Natural killer cell (primary cell): ENCODE measurements around the gene G2E3. TPM values are rescaled to one million over a fixed set of nuclear protein-coding genes. Genes with fewer than 3 reads are reported as not detected.

ENCODE experiments used
- ATAC-seq, 3 donors: fragments of 150-1000 bp in 2 of 3; fragments of 200-7000 bp in 1 of 3; cut with Tn5 transposase; 1 replicate in 1 of 3; 2 replicates in 2 of 3; pipeline ENCODE4 v1.10.0; 2021; ENCODE audit warnings: mild to moderate bottlenecking in 2 of 3, moderate library complexity in 2 of 3
- DNase-seq, 2 donors: peaks; one replicate each; pipeline versions ENCODE4 v3.0.0 to v3.0.0-alpha.2; 2013 to 2021; ENCODE audit warnings: mixed read lengths in 1 of 2
- H3K27ac ChIP-seq: one replicate; pipeline ENCODE4 v1.5.1; 2013; ENCODE audit warnings: mild to moderate bottlenecking, low read length
- H3K27me3 ChIP-seq: one replicate; pipeline ENCODE4 v1.6.1; 2013; ENCODE audit warnings: low read length; ENCODE audit not compliant: control insufficient read depth, insufficient read depth
- H3K36me3 ChIP-seq: one replicate; pipeline ENCODE4 v1.6.1; 2013; ENCODE audit warnings: low read length; ENCODE audit not compliant: control insufficient read depth, insufficient read depth
- H3K4me1 ChIP-seq: one replicate; pipeline ENCODE4 v1.6.1; 2013; ENCODE audit warnings: low read length; ENCODE audit not compliant: control insufficient read depth, insufficient read depth
- H3K4me3 ChIP-seq: one replicate; pipeline ENCODE4 v1.5.1; 2013; ENCODE audit warnings: low read length
- H3K9me3 ChIP-seq: one replicate; pipeline ENCODE4 v1.6.1; 2013; ENCODE audit warnings: low read length; ENCODE audit not compliant: control insufficient read depth, insufficient read depth
- H3K27ac Mint-ChIP-seq, 2 donors: one replicate each; pipeline ENCODE4 v1.8.0; 2022; ENCODE audit warnings: mild to moderate bottlenecking in 2 of 2, mixed read lengths in 2 of 2, moderate library complexity in 1 of 2
- H3K27me3 Mint-ChIP-seq, 2 donors: one replicate each; pipeline ENCODE4 v1.8.0; 2022; ENCODE audit warnings: low read depth in 2 of 2, mixed read lengths in 2 of 2
- H3K36me3 Mint-ChIP-seq: one replicate; pipeline ENCODE4 v1.8.0; 2022; ENCODE audit warnings: mixed read lengths
- H3K4me1 Mint-ChIP-seq, 2 donors: one replicate each; pipeline ENCODE4 v1.8.0; 2022; ENCODE audit warnings: mixed read lengths in 2 of 2
- H3K4me3 Mint-ChIP-seq: one replicate; pipeline ENCODE4 v1.8.0; 2022; ENCODE audit warnings: mild to moderate bottlenecking, moderate library complexity, mixed read lengths
- H3K9me3 Mint-ChIP-seq, 2 donors: one replicate each; pipeline ENCODE4 v1.8.0; 2022; ENCODE audit warnings: mixed read lengths in 2 of 2
- WGBS: methylation state at CpG from one replicate; pipeline ENCODE4 v1.1.7; 2013; ENCODE audit warnings: missing lambda C conversion rate; ENCODE audit not compliant: insufficient coverage; 5-methylcytosine and 5-hydroxymethylcytosine counted together
- intact Hi-C: fragments of 100-400 bp; cut with micrococcal nuclease; formaldehyde crosslinking; loops from one replicate; pipeline ENCODE4 v1.14.2; 2022
- total RNA-seq, 4 donors: library from RNA; stranded (reverse); fragments of 120-200 nt in 1 of 4; gene quantifications; one replicate each; pipeline versions ENCODE4 v1.2.3 to v1.2.4, GENCODE V29; 2013 to 2022
- TF ChIP-seq, protein P1 (sequence below): fragments of 200-600 bp; IDR thresholded peaks from one replicate; pipeline ENCODE4 v1.8.0; 2022; ENCODE audit warnings: antibody characterized with exemption

The G2E3 gene
- total RNA-seq, 3 donors from 2014 or later (not counting 1 experiment from before 2014, with no cell fraction given): 28.7 to 47.1 (median 33.4) TPM

DNA sequence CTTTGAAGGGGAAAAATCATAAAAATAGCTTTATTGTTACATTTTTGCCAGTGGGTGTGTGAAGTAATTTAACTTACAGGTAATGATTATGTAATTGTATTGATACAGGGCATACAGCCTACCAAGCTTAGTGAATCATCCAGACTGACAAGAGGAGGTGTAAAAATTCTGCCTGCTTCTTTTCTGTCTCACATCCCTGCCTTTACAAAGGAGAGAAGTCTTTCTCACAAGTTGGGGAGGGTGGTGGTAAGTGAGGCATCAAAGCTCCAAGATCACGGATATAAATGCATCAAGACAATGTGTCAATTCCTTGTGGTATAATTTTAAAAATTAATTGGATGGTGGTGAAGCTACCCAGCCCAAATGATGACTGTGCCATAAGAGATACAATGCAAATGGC, 39.0 kb upstream of the G2E3 start:
- no peak for ATAC-seq
- no peak overlapping the region for H3K27ac ChIP-seq
- no peaks in the 10 kb centered on the region for H3K36me3 Mint-ChIP-seq
- H3K27me3 Mint-ChIP-seq: peaks cover 3 to 15% of the 10 kb centered on the region in 2 donors
- no peaks in the 10 kb centered on the region for H3K9me3 ChIP-seq
- no peak for DNase-seq
- H3K4me1 Mint-ChIP-seq: peaks cover 3 to 5% of the 10 kb centered on the region in 2 donors
- intact Hi-C loops: no loop called here
- H3K27me3 ChIP-seq: no peaks in the 10 kb centered on the region
- H3K4me3 ChIP-seq: no peak overlapping the region
- H3K9me3 Mint-ChIP-seq: no peaks in the 10 kb centered on the region
- no peak overlapping the region for H3K4me3 Mint-ChIP-seq
- TF ChIP-seq, protein P1, sequence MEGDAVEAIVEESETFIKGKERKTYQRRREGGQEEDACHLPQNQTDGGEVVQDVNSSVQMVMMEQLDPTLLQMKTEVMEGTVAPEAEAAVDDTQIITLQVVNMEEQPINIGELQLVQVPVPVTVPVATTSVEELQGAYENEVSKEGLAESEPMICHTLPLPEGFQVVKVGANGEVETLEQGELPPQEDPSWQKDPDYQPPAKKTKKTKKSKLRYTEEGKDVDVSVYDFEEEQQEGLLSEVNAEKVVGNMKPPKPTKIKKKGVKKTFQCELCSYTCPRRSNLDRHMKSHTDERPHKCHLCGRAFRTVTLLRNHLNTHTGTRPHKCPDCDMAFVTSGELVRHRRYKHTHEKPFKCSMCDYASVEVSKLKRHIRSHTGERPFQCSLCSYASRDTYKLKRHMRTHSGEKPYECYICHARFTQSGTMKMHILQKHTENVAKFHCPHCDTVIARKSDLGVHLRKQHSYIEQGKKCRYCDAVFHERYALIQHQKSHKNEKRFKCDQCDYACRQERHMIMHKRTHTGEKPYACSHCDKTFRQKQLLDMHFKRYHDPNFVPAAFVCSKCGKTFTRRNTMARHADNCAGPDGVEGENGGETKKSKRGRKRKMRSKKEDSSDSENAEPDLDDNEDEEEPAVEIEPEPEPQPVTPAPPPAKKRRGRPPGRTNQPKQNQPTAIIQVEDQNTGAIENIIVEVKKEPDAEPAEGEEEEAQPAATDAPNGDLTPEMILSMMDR: no peak
- H3K36me3 ChIP-seq: no peaks in the 10 kb centered on the region
- no peaks in the 10 kb centered on the region for H3K4me1 ChIP-seq
- H3K27ac Mint-ChIP-seq: no peak overlapping the region
- WGBS: 88% methylated on average over 1 of the region's 1 CpG

DNA sequence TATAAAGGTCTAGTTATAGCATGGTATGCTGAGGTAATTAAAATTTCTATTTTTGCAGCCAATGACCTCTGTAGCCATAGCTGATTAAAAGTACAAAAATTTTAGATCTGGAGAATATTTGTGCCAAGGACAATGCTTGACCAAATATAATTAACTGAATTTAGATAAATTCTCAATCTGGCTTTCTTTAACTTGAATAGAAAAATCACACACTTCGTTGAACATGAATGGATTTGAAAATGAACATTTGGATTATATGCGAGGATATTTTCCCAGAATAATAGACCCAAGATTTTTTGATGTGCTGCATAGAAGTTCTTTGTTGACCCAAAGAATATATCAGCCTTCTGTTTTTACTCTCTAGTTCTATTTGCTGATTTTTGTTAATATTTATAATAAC, 38.4 kb upstream of the G2E3 start:
- no peaks in the 10 kb centered on the region for H3K36me3 ChIP-seq
- TF ChIP-seq, protein P1: no peak
- Mint-ChIP-seq H3K4me1 (peaks cover 3 to 5% of the 10 kb centered on the region in 2 donors), H3K4me3 (no peak overlapping the region), H3K36me3 (no peaks in the 10 kb centered on the region), H3K27ac (no peak overlapping the region), H3K9me3 (no peaks in the 10 kb centered on the region), H3K27me3 (peaks cover 0 to 11% of the 10 kb centered on the region in 2 donors)
- no CpG with 5 or more reads among the region's 2 CpGs for WGBS
- no peak for DNase-seq
- no peak overlapping the region for H3K4me3 ChIP-seq
- no peaks in the 10 kb centered on the region for H3K4me1 ChIP-seq
- H3K9me3 ChIP-seq: no peaks in the 10 kb centered on the region
- H3K27me3 ChIP-seq: no peaks in the 10 kb centered on the region
- intact Hi-C loops: no loop called here
- no peak overlapping the region for H3K27ac ChIP-seq
- ATAC-seq: no peak

DNA sequence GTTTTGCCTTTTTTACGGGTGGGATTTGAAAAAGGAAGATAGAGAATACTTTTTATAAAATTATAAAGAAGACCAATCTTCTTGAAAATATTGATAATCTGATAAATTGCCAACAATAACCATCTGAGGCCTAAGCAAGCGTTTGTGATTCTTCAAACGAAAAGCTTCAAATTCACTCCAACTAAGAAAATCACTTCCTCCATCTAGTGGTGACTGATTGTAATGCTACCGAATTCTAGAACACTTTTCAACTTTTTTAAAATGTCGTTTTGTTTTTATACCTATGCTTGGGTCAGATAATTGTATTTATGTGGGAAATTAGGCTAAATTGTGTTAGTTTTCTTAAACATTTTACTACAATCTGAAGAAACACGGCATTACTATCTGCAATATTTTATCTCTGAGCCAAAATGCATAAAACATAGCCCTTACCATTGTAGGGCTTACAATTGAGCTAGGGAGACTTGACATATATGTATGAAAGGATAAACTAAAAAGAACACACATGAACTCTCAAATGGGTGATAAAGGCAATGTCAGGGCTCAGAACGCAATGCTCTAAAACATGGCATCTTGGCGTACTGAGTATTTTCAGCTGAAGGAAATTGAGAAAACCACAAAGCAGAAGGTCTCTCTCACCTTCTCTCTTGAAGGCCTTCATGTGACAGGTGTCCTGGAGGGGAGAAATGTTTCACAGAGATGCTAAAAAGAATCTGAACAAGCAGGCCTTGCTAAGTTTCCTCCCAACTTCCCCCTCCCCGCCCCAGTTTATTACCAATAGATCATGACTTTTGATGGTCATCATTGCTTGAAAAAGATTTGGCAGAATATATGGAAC, 36.8 kb upstream of the G2E3 start:
- ATAC-seq: peak in 2 of 3 donors; percentile 29 to 53
- Mint-ChIP-seq H3K36me3 (no peaks in the 10 kb centered on the region), H3K4me3 (no peak overlapping the region), H3K27me3 (no peaks in the 10 kb centered on the region), H3K27ac (no peak overlapping the region), H3K4me1 (peaks cover 3 to 5% of the 10 kb centered on the region in 2 donors), H3K9me3 (no peaks in the 10 kb centered on the region)
- DNase-seq: peak in 1 of 2 donors; percentile 68
- 24% methylated on average over 3 of the region's 9 CpGs for WGBS
- intact Hi-C loops: no loop called here
- H3K4me3 ChIP-seq: no peak overlapping the region
- H3K27ac ChIP-seq: no peak overlapping the region
- no peaks in the 10 kb centered on the region for H3K27me3 ChIP-seq
- no peaks in the 10 kb centered on the region for H3K4me1 ChIP-seq
- H3K9me3 ChIP-seq: no peaks in the 10 kb centered on the region
- TF ChIP-seq, protein P1: peak; percentile 80
- no peaks in the 10 kb centered on the region for H3K36me3 ChIP-seq
